Measurements from ENCODE around the gene CDH22.

Gene CDH22

DNA sequence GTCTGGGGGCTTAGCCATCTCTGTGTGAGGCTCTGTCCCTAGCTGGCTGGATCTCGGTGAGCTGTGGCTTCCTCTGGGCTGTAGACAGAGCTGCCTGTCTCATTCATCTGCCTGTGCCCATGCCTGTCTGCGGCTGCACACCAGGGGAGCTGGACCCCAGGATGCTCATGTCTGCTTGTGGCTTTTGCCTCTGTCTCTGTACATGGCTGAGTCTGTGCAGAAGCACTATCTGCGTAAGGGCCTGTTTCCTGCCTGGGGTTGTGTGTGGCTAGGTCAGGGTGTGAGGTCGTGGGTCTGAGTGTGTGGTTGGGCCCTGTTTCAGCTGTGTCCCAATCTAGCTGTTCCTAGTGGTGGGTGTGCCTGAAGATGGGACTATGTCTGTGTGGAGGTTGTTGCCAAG lies 68.2 kb downstream of the CDH22 start:
- TF ChIP-seq TAF1 (IDR thresholded peaks at IDR 0.05; ENCODE audit: borderline replicate concordance, insufficient read depth, low read length), result no peak
- TF ChIP-seq SIN3A (IDR thresholded peaks at IDR 0.05; ENCODE audit: borderline replicate concordance, insufficient read depth, low read length), result no peak
- TF ChIP-seq FOXP2 (optimal IDR thresholded peaks at IDR 0.05; ENCODE audit: borderline replicate concordance, extremely low read depth, extremely low read length, insufficient read depth), result no peak
- TF ChIP-seq POLR2AphosphoS5 (IDR thresholded peaks at IDR 0.05; ENCODE audit: low read depth, low read length), result no peak
- TF ChIP-seq REST (IDR thresholded peaks at IDR 0.05; ENCODE audit: insufficient read depth in 1 of 2, low read depth in 2 of 2, low read length in 2 of 2), result no peak

DNA sequence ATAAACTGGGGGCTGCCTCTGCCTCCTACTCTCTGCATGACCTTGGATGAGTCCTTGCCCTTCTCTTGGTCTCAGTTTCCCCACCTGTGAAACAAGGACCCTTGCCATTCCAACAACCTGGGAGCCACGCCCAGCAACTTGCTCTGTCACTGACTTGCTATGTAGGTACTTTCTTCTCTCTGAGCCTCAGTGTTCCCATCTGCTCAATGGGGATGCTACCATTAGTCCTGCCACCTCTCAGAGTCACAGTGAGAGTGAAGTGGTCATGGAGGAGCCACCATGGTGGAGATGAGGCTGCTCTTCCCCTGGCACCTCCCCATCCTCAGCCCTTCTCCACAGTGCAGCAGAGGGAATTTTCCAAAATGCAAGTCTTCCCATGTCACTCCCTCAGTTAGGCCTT lies 70.6 kb downstream of the CDH22 start:
- no peak for TF ChIP-seq SIN3A (IDR thresholded peaks at IDR 0.05; ENCODE audit: borderline replicate concordance, insufficient read depth, low read length)
- TF ChIP-seq POLR2AphosphoS5 (IDR thresholded peaks at IDR 0.05; ENCODE audit: low read depth, low read length), result no peak
- TF ChIP-seq TAF1 (IDR thresholded peaks at IDR 0.05; ENCODE audit: borderline replicate concordance, insufficient read depth, low read length), result no peak
- TF ChIP-seq REST (IDR thresholded peaks at IDR 0.05; ENCODE audit: insufficient read depth in 1 of 2, low read depth in 2 of 2, low read length in 2 of 2), result no peak
- TF ChIP-seq FOXP2 (optimal IDR thresholded peaks at IDR 0.05; ENCODE audit: borderline replicate concordance, extremely low read depth, extremely low read length, insufficient read depth), result no peak

- TF ChIP-seq SIN3A (IDR thresholded peaks at IDR 0.05; ENCODE audit: borderline replicate concordance, insufficient read depth, low read length) (no peak), FOXP2 (optimal IDR thresholded peaks at IDR 0.05; ENCODE audit: borderline replicate concordance, extremely low read depth, extremely low read length, insufficient read depth) (no peak), REST (IDR thresholded peaks at IDR 0.05; ENCODE audit: insufficient read depth in 1 of 2, low read depth in 2 of 2, low read length in 2 of 2) (no peak), TAF1 (IDR thresholded peaks at IDR 0.05; ENCODE audit: borderline replicate concordance, insufficient read depth, low read length) (no peak), POLR2AphosphoS5 (IDR thresholded peaks at IDR 0.05; ENCODE audit: low read depth, low read length) (no peak)
These were observed 71.1 kb downstream of the CDH22 start for GRCh38 chr20:46237227-46237626.

GRCh38 chr20:46235077-46235476 lies 73.2 kb downstream of the CDH22 start:
- TF ChIP-seq SIN3A (IDR thresholded peaks at IDR 0.05; ENCODE audit: borderline replicate concordance, insufficient read depth, low read length) (no peak), TAF1 (IDR thresholded peaks at IDR 0.05; ENCODE audit: borderline replicate concordance, insufficient read depth, low read length) (no peak), FOXP2 (optimal IDR thresholded peaks at IDR 0.05; ENCODE audit: borderline replicate concordance, extremely low read depth, extremely low read length, insufficient read depth) (no peak), REST (IDR thresholded peaks at IDR 0.05; ENCODE audit: insufficient read depth in 1 of 2, low read depth in 2 of 2, low read length in 2 of 2) (no peak), POLR2AphosphoS5 (IDR thresholded peaks at IDR 0.05; ENCODE audit: low read depth, low read length) (no peak)

GRCh38 chr20:46233701-46234100 lies 74.6 kb downstream of the CDH22 start:
- TF ChIP-seq FOXP2 (optimal IDR thresholded peaks at IDR 0.05; ENCODE audit: borderline replicate concordance, extremely low read depth, extremely low read length, insufficient read depth) (no peak), TAF1 (IDR thresholded peaks at IDR 0.05; ENCODE audit: borderline replicate concordance, insufficient read depth, low read length) (no peak), REST (IDR thresholded peaks at IDR 0.05; ENCODE audit: insufficient read depth in 1 of 2, low read depth in 2 of 2, low read length in 2 of 2) (no peak), POLR2AphosphoS5 (IDR thresholded peaks at IDR 0.05; ENCODE audit: low read depth, low read length) (no peak), SIN3A (IDR thresholded peaks at IDR 0.05; ENCODE audit: borderline replicate concordance, insufficient read depth, low read length) (no peak)
